HG03097 (cell line): ENCODE data around the gene PDZRN3.

ENCODE experiments used
- ATAC-seq: cut with Tn5 transposase; IDR thresholded peaks from one replicate; pipeline ENCODE4 v1.9.1; 2021; ENCODE audit not compliant: unreplicated experiment, low FRiP score

Gene PDZRN3

DNA sequence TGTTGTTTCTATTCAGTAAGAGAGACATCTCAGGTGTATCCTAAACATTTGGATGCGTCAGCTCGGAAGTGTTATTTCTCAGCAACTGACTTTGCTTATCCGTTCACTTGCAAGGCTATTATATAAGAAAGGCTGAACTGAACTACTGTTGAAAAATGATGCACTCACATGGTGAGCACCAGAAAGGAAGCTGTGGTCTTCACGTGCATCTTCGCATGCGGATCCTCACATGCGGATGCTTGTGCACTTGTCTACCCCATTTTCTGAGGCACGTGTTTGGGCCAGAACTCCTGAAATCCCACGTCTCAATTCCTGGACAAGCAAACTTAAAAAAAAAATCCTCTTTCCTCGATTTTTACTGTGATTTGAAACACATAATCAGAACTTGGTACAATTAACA lies 63.2 kb downstream of the PDZRN3 start:
- ATAC-seq = no peak

DNA sequence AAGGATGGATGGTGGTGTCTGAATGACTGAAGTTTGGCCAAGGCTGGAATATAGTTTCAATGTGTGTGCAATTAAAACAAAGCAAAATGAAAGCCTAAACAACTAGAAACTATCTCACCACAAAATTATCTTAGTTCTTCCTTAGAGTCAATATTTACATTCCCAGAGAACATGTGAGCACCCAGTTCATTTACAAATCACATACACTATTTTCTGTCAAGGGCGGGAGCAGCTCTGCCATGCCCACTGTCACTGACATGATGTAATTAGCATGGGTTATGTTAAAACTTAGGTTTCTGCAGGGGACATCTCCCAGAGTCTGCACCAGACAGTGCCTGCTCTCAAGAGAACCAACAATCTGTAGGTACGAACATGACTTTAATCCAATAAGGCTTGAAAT lies 65.0 kb downstream of the PDZRN3 start:
- ATAC-seq = no peak

DNA sequence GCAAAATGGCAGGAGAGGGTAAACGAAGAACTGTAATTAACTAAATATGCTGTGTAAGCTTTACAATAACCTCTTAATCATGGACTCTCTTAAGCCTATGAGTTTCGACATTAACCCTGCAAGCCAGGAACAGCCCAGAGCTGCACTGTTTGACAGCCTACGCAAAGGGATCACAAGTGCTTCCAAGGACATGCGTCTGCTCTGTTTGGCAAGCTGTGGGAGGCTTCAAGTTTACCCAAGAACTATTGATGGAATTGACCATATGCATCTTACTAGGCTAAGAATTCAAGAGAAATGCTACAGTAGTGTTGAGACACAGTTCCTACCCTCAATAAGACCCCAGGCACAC lies 66.0 kb downstream of the PDZRN3 start:
- ATAC-seq = no peak

DNA sequence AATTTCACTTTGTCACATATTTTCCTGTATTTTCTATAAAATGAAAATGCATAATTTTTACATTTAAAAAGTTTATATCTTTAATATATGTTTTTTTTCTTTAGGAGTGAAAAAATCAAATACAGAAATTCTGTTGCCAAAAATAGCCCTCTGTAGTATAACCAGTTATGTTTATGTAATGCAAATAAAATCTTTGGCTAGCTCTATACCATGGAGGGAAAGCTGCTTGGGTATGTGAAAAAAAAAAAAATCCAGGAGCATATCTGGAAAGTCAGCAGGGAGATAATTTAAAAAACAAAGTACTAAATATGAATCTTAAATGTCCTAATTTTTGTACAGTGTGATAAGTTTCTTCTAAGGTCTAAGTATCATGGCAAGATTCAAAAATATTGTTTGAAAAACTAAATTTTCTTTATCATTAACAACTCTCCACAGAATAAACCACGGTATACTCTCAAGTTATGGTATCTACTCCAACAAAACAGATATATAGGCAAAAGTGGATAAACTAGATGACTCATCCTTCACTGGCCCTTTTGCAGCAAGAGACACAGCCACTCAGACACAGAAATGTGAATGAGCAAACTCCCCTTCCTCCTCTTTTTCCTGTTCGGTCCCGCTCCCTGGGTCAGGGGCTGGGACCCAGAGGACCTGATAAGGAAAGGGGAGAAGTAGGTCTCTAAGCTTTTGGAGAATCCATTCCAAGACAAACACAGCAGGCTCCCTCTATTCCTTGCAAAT lies 66.6 kb downstream of the PDZRN3 start:
- ATAC-seq = no peak

DNA sequence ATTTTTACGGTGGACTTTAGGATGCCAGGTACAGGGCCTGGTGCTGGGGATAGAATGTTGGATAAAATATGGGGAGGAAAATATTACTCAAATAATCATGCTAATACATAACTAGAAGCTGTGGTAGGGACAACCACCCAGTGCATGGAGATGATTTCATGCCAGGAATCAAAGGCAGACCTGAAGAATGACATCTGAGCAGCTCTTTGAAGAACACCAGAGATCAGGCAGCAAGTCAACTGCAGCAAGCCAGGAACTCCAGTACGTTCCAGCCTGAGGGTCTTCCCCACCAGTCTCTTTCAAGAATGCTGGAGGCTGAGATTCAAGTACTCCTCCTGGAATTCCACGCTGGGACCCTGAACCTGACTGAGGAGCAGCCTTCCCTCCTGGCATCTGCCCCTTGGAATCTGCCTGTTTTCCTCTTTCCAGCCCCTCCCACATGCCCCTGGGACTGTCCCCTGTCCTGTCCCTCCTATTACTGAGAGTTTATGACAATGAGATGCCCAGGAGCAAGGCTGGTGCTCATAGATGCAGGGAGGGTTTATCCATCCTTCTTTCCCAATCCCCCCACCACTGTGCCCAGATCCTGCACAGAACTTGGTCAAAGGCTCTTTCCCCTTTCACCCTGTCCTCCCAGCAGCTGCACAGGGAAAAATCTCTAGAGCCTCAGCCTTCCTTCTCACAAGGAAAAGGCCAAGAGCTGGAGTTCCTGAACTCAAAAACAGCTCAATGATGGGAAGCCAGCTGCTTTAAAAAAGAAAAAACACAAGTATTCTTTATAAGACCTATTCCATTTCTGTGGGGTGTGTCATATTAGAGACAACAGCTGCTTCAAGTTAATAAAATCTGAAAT lies 68.0 kb downstream of the PDZRN3 start:
- ATAC-seq = no peak

DNA sequence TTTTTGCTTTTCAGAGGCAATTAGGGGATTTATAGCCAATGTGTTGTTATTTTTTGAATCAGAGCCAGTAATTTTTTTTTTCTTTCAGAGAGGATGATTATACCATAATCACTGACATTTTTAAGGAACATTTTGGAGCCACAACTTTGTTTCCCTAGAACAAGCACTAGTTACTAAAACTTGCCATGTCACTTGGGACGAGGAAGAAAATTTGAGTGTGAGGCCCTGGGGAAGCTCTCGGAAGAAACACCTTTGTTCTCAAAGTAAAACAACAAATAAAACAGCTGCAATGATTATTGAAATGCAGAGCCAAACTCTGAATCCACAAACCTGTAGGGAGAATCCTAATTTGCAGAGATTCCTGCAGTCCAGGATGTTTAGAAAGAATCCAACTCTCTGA lies 69.7 kb downstream of the PDZRN3 start:
- ATAC-seq = no peak

DNA sequence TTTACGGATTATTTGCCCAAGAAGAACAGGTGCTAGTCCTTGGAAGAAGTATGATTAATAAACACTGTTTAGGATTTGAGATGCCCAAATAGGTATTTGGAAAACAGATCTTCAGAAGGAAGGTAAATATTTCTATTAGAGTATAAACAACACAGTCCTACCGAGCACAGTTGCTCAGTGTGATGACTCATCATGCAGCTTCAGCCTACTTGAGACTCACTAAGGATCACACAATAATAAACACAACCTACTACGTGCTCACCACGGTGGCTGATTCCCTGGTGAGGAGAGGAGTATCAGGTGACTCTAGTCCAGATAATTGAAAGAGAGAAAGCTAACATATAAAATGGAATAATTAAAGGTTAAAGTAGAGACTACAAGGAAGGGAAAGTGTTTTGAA lies 72.0 kb downstream of the PDZRN3 start:
- ATAC-seq = no peak

DNA sequence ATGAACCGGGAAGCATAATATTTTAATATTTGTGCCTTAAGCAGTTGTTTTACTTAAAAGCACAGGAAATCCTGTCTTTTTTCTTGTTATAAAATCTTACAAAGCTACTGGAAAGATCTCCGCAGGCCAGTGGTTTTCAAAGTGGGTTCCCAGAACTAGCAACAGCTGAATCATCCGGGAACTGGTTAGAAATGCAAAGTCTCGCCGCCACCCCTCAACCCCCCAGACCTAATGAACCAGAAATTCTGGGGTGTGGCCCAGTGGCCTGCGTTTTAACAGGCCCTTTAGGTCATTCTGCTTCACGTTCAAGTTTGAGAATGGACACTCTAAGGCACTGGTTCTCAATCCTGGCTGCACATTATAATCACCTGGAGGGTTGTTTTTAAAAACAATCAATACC lies 74.7 kb downstream of the PDZRN3 start:
- ATAC-seq = no peak

DNA sequence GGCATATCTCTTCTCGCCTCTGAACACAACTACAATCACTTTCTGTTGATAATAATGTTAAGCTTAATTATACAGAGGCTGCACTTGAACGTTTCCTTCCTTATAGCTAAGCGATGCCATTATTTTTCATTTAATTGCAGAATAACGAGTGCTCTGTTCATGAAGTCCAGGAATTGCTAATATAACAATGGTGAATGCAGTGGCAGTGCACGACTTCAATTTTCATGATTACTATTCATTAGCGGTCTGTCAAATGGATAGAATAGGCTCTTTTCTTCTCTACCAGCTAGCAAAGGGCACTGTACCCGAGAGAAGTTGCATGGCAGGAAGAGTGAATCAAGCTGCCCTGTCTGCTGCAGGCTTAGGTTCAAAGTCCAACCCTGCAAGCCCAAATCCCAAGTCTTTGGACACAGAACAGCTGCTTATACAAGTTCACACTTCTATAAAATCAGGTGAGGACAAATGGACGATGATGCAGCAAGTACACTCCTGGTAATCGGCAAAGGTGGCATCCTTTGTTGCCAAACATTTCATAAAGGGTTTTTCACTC lies 75.6 kb downstream of the PDZRN3 start:
- ATAC-seq = no peak

DNA sequence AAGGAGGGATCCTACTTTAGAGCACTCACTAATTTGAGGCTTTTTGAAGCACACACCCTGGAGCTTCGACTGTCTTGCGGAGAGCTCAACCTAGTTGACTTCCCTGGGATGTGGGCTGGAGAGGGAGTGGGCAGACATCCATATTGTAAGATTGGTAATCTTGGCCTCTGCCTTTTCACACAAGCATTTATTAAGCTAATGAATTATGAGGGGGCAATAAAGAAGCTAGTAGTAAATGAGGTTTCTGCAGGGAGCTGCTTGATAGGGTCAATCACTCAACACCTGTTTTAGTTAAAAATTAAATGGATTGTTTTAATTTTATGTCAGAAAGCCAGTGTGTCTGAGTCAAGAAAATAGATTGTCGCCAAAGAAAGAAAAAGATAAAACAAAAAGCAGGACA lies 76.3 kb downstream of the PDZRN3 start:
- ATAC-seq = no peak

DNA sequence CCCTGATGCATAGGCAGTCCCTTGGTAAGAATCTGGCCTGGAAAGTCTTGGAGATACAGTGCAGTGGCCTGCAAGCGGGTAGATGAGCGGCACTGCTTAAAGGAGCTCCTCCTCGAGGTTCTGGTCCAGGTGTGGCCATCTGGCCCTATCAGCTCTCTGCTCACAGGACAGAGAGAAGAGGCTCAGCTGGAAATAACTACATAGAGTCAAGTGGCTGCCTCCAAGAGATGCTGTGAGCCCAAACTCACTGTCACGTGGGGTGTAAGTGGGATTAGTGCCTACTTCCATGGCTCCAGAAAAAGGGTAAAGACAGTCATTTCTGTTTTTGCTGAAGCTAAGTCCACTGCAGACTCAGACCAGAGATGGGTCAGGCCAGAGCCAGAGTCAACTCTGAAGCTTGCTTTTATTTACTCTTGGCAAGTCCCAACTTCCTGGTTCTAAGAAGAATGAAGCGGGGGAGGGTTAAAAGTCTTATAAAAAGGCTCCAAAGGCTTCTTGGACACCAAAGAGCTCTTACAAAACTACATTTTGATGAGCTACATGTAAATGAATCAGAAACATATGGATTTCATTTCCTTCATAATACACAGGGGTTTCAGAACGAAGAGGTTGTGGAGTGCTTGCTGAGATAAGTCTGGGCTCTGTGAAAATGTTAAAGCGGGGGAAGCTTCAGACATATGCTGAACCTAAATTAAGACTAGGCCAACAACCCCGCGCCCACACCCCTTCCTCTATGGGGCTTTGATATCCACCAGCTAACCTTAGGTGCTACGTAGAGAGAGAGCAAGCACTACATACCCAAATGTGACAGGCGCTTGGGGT lies 77.1 kb downstream of the PDZRN3 start:
- ATAC-seq = no peak

DNA sequence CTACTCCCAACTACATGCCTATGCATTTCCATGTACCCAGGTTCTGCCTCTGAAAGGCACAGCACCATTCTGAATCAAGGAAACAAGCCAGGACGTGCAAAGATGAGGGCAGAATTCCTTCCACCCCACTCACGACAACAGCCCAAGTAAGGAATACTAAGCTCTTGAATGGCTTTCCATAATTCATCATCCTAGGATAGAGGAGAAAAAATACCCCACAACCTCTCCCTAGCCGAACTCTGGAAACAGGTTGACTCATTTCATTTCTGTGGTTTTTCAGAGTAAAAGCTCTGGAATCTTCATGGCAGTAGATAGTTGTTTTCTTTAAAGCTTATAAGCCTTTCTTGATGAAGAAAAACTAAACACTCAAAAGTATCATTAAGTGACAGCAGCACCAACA lies 77.8 kb downstream of the PDZRN3 start:
- ATAC-seq = no peak

DNA sequence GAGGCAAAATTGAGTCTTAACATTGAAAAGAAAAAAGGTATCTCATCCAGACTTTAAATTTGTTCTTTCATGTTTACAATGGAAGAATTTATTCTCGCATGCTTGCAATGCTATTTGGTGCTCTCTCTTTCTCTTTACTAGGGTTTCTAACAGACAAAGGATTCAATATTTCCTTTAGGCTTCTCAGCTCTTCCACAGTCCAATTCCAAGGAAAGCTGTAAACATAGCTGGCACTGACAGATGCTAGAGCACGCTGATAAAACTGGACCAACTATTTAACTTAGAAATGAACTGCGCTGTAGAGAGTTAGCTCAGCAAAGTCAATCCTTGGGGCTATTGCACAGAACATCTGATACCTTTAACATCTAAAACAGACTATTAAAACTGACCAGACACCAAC lies 81.3 kb downstream of the PDZRN3 start:
- ATAC-seq = no peak

DNA sequence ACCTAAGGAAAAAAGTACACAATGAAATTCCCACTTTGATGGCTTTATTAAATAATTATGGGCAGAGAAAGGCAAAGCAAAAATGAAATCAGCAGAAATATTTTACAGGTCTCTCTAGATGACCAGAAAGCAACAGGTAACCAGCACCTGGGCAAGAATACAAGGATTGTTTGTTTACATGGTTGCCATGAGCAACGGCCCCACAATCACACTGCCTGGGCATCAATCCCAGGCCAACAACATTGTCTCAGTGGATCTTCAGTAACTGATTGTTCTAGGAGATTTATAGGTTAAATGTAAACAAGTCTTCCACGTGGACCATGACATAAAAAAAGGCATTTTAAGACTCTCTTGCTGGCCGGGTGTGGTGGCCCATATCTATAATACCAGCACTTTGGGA lies 82.6 kb downstream of the PDZRN3 start:
- no peak for ATAC-seq

DNA sequence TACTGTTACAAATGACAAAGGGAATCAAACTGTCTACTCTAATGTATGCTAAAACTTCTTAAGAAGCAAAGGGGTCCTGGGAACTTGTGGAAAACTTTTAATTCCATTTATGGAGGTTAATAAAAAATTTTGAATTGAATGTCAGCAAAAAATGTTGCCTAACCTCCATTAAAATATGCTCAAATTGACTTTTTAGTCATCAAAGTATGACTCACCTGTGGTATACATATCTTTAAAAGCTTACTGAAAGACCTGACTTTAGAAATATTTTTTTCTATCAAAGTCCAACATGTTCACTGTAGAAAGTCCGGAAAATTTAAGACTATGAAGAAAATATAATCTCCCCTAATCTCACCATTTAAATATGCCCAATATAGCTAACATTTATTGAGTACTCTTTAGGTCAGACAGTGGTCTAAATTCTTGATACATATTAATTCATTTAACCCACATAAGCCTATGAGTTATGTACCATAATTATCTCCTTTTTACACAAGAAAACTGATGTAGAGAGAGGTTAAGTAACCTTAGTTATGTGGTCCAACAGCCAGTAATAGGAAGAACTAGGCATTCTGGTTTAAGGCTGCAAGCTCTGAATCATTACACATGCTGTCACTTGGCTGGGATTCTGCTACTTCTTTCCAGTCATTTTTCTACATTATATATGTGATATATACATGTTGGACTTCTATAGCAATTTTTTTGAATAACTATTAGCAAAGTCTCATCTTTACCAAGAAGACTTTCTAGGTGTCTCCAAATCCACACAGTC lies 83.6 kb downstream of the PDZRN3 start:
- no peak for ATAC-seq

DNA sequence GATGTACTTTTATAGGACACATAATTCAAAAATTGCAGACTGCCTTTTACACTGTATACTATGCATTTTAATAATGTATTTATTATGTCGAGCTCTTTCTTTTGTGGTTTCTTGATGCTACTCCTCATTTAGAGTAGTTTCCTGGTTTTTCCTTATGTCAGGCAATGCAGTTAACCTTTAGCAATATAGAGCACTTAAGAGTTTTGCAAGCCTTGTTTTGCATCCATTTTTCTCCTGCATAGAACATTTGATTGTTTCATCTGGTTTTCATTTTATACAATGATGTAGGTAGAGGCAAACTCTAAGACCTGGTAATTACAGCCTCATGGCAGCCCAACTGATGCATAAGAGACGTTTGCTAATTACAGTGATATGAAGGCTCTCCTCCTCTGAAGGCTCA lies 86.3 kb downstream of the PDZRN3 start:
- no peak for ATAC-seq

DNA sequence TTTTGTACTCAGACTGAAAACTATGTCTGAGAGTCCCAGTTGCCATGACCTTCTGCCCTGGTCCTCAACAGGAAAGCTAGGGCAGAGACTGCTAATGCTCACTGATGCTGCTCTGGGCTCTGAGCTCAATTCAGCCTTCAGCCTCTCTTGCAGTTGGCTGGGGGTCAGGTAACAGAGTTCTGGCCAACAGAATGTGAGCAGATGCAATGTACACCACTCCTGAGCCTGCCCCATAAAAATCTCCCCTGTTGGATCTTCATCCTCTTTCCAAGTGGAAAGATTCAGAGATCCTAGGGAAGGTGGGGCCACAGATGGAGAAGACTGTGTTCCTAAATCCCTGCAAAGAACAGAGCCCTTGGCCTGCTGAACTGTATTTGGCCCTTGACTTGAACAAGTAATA lies 87.8 kb downstream of the PDZRN3 start:
- no peak for ATAC-seq

DNA sequence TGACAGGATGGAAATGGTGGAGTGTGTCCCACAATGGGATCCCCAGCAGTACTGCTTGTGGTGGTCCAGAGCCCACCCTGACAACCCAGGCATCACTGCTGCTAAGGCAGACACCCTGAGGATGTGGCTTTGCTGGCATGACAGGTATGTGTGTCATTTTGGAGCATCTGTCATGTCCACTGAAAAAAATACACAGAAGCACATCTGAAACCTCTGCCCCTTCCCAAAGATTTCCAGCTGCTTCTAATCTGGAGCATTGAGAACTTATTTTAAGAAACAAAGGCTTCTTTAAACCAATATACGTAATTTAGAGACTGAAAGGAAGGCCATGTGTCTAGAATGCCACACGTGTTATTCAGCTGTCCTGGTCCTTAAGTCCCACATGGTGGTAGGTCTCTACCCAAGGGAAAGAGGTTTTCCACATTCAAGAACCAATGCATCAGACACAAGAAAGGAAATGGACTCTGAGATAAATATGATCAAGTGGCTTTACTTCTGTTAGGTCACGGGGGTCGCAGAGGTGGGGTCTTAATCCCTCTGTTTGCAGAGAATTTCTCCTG lies 88.3 kb downstream of the PDZRN3 start:
- ATAC-seq = no peak

DNA sequence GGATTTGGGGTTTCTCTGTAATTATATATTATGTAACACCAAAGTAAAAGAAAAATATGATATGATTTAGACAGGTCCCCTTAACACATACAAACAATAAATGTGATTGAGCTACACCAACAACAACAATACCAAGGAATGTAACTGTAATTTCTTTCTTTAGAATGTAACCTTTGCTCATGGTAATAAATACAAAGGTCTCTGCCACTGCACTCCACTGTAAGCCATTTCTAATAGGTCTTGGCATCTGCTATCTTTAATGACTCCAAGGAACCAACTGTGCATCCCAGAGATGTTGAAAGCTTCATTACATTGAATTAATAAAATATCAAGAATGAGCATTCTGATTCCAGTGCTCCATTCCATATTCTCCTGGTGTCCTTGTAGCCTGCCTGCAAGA lies 88.8 kb downstream of the PDZRN3 start:
- no peak for ATAC-seq

DNA sequence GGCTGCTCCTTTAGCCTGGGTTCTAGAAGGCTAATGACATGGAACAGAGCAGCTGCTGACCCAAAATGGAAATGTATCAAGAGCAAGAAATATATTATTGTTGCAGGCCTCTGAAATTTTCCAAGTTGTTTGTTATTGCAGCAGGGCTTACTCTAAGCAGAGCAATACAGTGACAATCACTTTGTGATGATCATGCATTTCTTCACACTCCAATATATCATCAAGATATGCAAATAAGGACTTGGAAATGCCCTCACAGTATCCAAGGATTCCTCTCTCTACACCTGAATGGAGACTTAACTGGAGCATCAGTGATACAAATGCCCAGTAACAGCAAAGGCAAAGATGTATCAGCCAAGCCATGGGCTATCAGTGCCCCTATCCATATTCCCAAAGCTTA lies 89.6 kb downstream of the PDZRN3 start:
- ATAC-seq = no peak
